ENCODE measurements around the gene AQP7. TPM values are rescaled to one million over a fixed set of nuclear protein-coding genes. Genes with fewer than 3 reads are reported as not detected.
"Not testable (repeated sequence)": the region's sequence is repeated elsewhere in the genome, so short reads cannot be mapped to it uniquely, and the experiment has no call there.

AQP7 gene
- total and polyA plus RNA-seq, 4 donors: 0.74 to 3.9 (median 1.5) TPM

DNA sequence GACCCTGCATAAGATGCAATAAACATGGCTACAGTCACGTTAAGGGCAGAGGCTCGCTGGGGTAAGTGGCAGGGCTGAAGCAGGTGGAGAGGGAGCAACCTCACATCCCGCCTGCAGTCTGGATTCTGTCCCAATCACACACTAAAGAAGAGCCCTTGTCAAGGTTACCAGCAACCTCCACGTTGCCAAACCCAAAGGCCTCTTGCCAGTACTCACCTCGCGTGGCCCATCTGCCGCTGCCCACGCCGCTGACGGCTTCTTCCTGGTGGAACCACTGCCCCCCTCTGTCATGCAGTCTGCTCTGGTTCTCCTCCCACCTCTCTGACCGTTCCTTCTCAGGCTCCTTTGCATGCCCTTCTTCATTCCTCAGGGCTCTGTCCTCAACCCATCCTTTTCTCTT lies 8.8 kb downstream of the AQP7 start:
- H3K4me1 ChIP-seq (ENCODE audit: control insufficient read depth in 5 of 5, insufficient read depth in 5 of 5, low read length in 5 of 5): peaks cover 0 to 9% (median 0%) of the 10 kb centered on the region in 5 donors
- no peak overlapping the region for H3K4me3 ChIP-seq
- no peaks in the 10 kb centered on the region for H3K9me3 ChIP-seq (ENCODE audit: control insufficient read depth in 4 of 4, insufficient read depth in 3 of 4, low read length in 3 of 4)
- no peak for ATAC-seq (ENCODE audit: insufficient read depth, low FRiP score)
- H3K27me3 ChIP-seq (ENCODE audit: control insufficient read depth in 3 of 3, insufficient read depth in 3 of 3, low read length in 2 of 3): no peaks in the 10 kb centered on the region
- DNase-seq: no peak
- H3K9ac ChIP-seq (ENCODE audit: insufficient read depth in 1 of 2, low read length in 2 of 2): no peak overlapping the region
- WGBS, 2 donors: 64 to 76% methylated on average over 11 of the region's 11 CpGs
- TF ChIP-seq, protein P1, sequence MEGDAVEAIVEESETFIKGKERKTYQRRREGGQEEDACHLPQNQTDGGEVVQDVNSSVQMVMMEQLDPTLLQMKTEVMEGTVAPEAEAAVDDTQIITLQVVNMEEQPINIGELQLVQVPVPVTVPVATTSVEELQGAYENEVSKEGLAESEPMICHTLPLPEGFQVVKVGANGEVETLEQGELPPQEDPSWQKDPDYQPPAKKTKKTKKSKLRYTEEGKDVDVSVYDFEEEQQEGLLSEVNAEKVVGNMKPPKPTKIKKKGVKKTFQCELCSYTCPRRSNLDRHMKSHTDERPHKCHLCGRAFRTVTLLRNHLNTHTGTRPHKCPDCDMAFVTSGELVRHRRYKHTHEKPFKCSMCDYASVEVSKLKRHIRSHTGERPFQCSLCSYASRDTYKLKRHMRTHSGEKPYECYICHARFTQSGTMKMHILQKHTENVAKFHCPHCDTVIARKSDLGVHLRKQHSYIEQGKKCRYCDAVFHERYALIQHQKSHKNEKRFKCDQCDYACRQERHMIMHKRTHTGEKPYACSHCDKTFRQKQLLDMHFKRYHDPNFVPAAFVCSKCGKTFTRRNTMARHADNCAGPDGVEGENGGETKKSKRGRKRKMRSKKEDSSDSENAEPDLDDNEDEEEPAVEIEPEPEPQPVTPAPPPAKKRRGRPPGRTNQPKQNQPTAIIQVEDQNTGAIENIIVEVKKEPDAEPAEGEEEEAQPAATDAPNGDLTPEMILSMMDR (IDR thresholded peaks at IDR 0.05; ENCODE audit: control extremely low read depth, extremely low read depth): no peak
- H3K36me3 ChIP-seq (ENCODE audit: control insufficient read depth in 4 of 4, insufficient read depth in 4 of 4, low read length in 4 of 4): no peaks in the 10 kb centered on the region
- H3K27ac ChIP-seq (ENCODE audit: low read depth in 1 of 2, low read length in 1 of 2): peak overlapping the region; percentile 47 to 80

GRCh38 chr9:33392591-33393021 lies 9.8 kb downstream of the AQP7 start:
- H3K36me3 ChIP-seq (ENCODE audit: control insufficient read depth in 4 of 4, insufficient read depth in 4 of 4, low read length in 4 of 4); H3K27me3 ChIP-seq (ENCODE audit: control insufficient read depth in 3 of 3, insufficient read depth in 3 of 3, low read length in 2 of 3); H3K4me3 ChIP-seq; DNase-seq; H3K4me1 ChIP-seq (ENCODE audit: control insufficient read depth in 5 of 5, insufficient read depth in 5 of 5, low read length in 5 of 5); H3K9me3 ChIP-seq (ENCODE audit: control insufficient read depth in 4 of 4, insufficient read depth in 3 of 4, low read length in 3 of 4); H3K9ac ChIP-seq (ENCODE audit: insufficient read depth in 1 of 2, low read length in 2 of 2); ATAC-seq (ENCODE audit: insufficient read depth, low FRiP score): not testable (repeated sequence)
- H3K27ac ChIP-seq (ENCODE audit: low read depth in 1 of 2, low read length in 1 of 2): peak overlapping the region; percentile 64 to 80
- WGBS, 2 donors: 69 to 79% methylated on average over 7 of the region's 7 CpGs

DNA sequence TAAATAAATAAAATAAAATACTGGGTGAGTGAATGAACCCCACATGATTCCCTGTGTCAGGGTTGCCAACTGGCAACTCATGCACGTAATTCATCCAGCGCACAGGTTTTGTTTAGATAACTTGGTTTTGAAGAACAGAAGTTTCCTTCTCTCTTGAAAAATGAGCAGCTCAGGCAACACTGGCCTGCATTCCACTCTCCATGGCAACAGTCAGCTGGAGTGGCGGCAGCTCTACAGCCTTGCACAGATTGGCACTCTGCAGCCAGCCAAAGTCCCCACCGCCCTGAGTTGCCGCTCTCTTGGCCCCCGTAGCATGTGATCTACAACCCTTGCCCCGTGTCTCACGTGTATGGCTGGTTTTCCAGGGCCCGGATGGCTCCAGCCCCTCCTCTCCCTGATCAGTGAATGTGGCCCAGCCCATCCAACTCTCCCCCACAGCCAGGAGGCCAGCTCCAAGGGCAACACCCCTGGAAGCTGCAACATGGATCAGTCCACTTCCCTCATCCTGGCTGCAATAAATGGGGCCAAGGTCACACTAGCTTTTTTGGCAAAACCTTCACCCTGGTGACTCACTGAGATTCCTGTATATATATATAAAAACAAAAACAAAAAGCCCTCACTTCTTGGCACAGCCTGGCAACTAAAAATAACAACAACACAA lies 11.1 kb downstream of the AQP7 start:
- Histone ChIP-seq H3K27ac (ENCODE audit: low read depth in 1 of 2, low read length in 1 of 2) (peak overlapping the region; percentile 84 to 90), H3K4me1 (ENCODE audit: control insufficient read depth in 5 of 5, insufficient read depth in 5 of 5, low read length in 5 of 5) (peaks cover 0 to 10% (median 0%) of the 10 kb centered on the region in 5 donors), H3K9ac (ENCODE audit: insufficient read depth in 1 of 2, low read length in 2 of 2) (peak overlapping the region in 1 of 2 donors; percentile 49)
- H3K9me3 ChIP-seq (ENCODE audit: control insufficient read depth in 4 of 4, insufficient read depth in 3 of 4, low read length in 3 of 4); H3K27me3 ChIP-seq (ENCODE audit: control insufficient read depth in 3 of 3, insufficient read depth in 3 of 3, low read length in 2 of 3); H3K4me3 ChIP-seq; ATAC-seq (ENCODE audit: insufficient read depth, low FRiP score); H3K36me3 ChIP-seq (ENCODE audit: control insufficient read depth in 4 of 4, insufficient read depth in 4 of 4, low read length in 4 of 4): not testable (repeated sequence)
- peak; percentile 87 to 91 (median 88) for DNase-seq
- WGBS, 2 donors: 26 to 57% methylated on average over 8 to 9 of the region's 9 CpGs

DNA sequence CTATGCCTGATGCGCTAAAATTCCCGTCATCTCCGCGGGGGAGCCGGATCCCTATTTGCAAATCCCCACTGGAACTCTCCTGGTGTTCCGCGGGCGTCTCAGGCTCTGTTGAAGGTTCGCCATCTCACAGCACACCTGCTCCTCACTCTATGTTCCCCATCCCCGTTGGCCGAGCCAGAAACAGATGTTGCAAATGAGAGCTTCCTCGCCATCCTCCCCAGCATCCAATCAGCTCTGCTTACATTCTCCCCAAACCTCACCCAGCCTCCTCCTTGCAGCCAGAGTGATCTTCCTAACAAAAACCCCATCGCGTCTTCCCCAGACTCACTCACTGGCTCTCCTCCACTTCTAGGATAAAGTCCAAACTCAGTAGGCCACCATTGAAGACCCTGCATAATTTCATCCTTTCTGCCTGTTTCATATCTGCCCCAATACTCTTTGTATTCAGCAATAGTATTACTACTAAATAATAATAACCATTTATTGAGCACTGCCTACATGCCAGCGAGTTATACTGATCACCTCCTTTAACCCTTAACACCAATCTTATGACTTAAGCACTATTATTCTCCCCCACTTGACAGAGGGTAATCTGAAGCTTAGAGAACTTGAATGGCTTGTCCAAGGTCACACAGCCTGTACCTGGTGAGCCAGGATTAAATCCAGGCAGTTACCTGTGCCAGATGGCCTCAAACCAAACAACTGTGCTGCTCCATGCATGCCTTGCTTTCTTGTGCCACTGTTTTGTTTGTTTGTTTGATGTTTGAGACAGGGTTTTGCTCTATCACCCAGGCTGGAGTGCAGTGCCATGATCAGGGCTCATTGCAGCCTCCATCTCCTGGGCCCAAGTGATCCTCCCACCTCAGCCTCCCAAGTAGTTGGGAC lies 14.0 kb downstream of the AQP7 start:
- DNase-seq (no peak), ATAC-seq (ENCODE audit: insufficient read depth, low FRiP score) (no peak)
- no peak overlapping the region for H3K9ac ChIP-seq (ENCODE audit: insufficient read depth in 1 of 2, low read length in 2 of 2)
- H3K9me3 ChIP-seq (ENCODE audit: control insufficient read depth in 4 of 4, insufficient read depth in 3 of 4, low read length in 3 of 4): no peaks in the 10 kb centered on the region
- H3K36me3 ChIP-seq (ENCODE audit: control insufficient read depth in 4 of 4, insufficient read depth in 4 of 4, low read length in 4 of 4): no peaks in the 10 kb centered on the region
- peaks cover 0 to 10% (median 0%) of the 10 kb centered on the region in 5 donors for H3K4me1 ChIP-seq (ENCODE audit: control insufficient read depth in 5 of 5, insufficient read depth in 5 of 5, low read length in 5 of 5)
- 89 to 90% methylated on average over 15 of the region's 15 CpGs for WGBS, 2 donors
- no peaks in the 10 kb centered on the region for H3K27me3 ChIP-seq (ENCODE audit: control insufficient read depth in 3 of 3, insufficient read depth in 3 of 3, low read length in 2 of 3)
- no peak overlapping the region for H3K4me3 ChIP-seq
- no peak overlapping the region for H3K27ac ChIP-seq (ENCODE audit: low read depth in 1 of 2, low read length in 1 of 2)
- TF ChIP-seq, protein P1 (IDR thresholded peaks at IDR 0.05; ENCODE audit: control extremely low read depth, extremely low read depth): no peak

DNA sequence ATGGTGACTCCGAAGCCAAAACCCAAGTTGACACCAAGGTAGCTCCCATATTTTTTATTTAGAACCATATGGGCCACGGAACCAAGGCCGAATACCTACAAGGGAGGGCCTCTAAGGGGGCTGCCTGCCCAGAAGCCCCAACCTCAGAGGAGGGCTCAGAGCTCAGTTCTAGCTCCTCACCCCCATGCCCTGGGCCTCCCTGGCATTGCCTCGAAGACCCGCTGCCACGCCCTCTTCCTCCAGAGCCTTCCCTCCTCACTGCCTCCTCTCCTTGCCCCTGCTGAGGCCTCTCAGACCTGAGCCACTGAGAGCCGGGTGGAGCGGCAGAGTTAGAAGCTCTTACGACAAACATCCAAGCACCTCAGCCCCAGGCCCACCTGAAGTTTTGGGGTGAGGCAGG lies 15.4 kb downstream of the AQP7 start:
- H3K9me3 ChIP-seq (ENCODE audit: control insufficient read depth in 4 of 4, insufficient read depth in 3 of 4, low read length in 3 of 4); H3K27ac ChIP-seq (ENCODE audit: low read depth in 1 of 2, low read length in 1 of 2); H3K4me1 ChIP-seq (ENCODE audit: control insufficient read depth in 5 of 5, insufficient read depth in 5 of 5, low read length in 5 of 5); H3K4me3 ChIP-seq; H3K36me3 ChIP-seq (ENCODE audit: control insufficient read depth in 4 of 4, insufficient read depth in 4 of 4, low read length in 4 of 4); H3K9ac ChIP-seq (ENCODE audit: insufficient read depth in 1 of 2, low read length in 2 of 2); H3K27me3 ChIP-seq (ENCODE audit: control insufficient read depth in 3 of 3, insufficient read depth in 3 of 3, low read length in 2 of 3); ATAC-seq (ENCODE audit: insufficient read depth, low FRiP score); DNase-seq: not testable (repeated sequence)
- 75 to 78% methylated on average over 9 of the region's 9 CpGs for WGBS, 2 donors

DNA sequence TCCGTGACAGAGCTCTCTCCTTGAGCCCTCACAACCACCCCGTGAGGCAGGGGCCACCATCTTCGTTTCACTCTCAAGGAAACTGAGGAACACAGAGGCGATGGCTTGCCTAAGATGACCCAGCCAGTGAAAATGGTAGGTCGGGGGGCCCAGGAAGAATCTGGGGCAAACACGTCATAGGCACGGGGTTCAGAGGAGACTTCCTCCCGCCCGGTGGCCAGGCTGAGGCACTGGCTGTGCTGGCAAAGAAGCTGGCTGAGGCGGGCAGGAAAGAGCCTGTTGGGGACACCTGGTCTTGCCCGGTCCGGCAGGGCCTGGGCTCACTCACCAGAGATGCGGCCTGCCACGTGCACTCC lies 15.7 kb downstream of the AQP7 start:
- not testable (repeated sequence) for H3K4me1 ChIP-seq (ENCODE audit: control insufficient read depth in 5 of 5, insufficient read depth in 5 of 5, low read length in 5 of 5); H3K4me3 ChIP-seq; H3K36me3 ChIP-seq (ENCODE audit: control insufficient read depth in 4 of 4, insufficient read depth in 4 of 4, low read length in 4 of 4); ATAC-seq (ENCODE audit: insufficient read depth, low FRiP score); H3K27ac ChIP-seq (ENCODE audit: low read depth in 1 of 2, low read length in 1 of 2); H3K27me3 ChIP-seq (ENCODE audit: control insufficient read depth in 3 of 3, insufficient read depth in 3 of 3, low read length in 2 of 3); DNase-seq; H3K9me3 ChIP-seq (ENCODE audit: control insufficient read depth in 4 of 4, insufficient read depth in 3 of 4, low read length in 3 of 4); H3K9ac ChIP-seq (ENCODE audit: insufficient read depth in 1 of 2, low read length in 2 of 2)
- WGBS, 2 donors: 78 to 88% methylated on average over 11 of the region's 14 CpGs

All from lung (tissue), 12 donors.